ENCODE measurements around the gene TRIP4. TPM values are rescaled to one million over a fixed set of nuclear protein-coding genes. Genes with fewer than 3 reads are reported as not detected.
"Not testable (repeated sequence)": the region's sequence is repeated elsewhere in the genome, so short reads cannot be mapped to it uniquely, and the experiment has no call there.

TRIP4 gene
- total and polyA plus RNA-seq, 7 donors = 11.0 to 48.3 (median 22.6) TPM

DNA sequence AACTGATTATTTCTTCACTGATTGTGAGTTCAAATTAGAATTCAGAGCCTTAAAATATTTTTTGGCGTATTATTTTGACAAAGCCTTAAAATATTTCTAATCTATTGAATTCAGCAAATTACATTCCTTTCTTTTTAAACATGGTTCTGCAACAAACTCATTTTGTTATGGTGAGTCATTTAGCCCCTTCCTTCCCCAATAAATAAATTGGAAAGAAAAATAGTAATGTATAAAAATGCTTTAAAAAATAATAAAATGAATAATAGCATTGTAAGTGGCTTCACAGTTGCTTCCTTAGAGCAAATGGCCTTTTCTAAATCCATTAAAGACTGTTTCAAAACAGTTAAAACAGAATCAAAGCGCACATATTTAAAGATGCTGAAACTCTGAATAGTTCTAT, 43.8 kb upstream of the TRIP4 start:
- WGBS, 2 donors = 93 to 97% methylated on average over 2 of the region's 2 CpGs
- DNase-seq = no peak
- TF ChIP-seq POLR2A (IDR thresholded peaks at IDR 0.05) = no peak
- no peak for TF ChIP-seq EP300 (IDR thresholded peaks at IDR 0.05)
- no peak for TF ChIP-seq POLR2AphosphoS5 (IDR thresholded peaks at IDR 0.05)
- no peak for TF ChIP-seq CTCF (IDR thresholded peaks at IDR 0.05)
- H3K27me3 ChIP-seq = no peaks in the 10 kb centered on the region
- no peaks in the 10 kb centered on the region for H3K9me3 ChIP-seq
- H3K36me3 ChIP-seq = peaks cover 0 to 9% (median 0%) of the 10 kb centered on the region in 4 donors
- peaks cover 0 to 5% (median 0%) of the 10 kb centered on the region in 4 donors for H3K4me1 ChIP-seq
- intact Hi-C loops (cut with DNase I) = no loop called here
- H3K4me3 ChIP-seq = no peak overlapping the region
- no peak overlapping the region for H3K27ac ChIP-seq

- Histone ChIP-seq H3K27me3 (no peaks in the 10 kb centered on the region), H3K9me3 (no peaks in the 10 kb centered on the region), H3K27ac (no peak overlapping the region), H3K36me3 (peaks cover 0 to 9% (median 0%) of the 10 kb centered on the region in 4 donors), H3K4me1 (peaks cover 0 to 5% (median 0%) of the 10 kb centered on the region in 4 donors), H3K4me3 (no peak overlapping the region)
- intact Hi-C loops (cut with DNase I) = no loop called here
- DNase-seq = no peak
- TF ChIP-seq POLR2AphosphoS5 (IDR thresholded peaks at IDR 0.05) (no peak), EP300 (IDR thresholded peaks at IDR 0.05) (no peak), POLR2A (IDR thresholded peaks at IDR 0.05) (no peak), CTCF (IDR thresholded peaks at IDR 0.05) (no peak)
These were observed 42.9 kb upstream of the TRIP4 start for GRCh38 chr15:64344651-64345294.

GRCh38 chr15:64346242-64346641, 41.4 kb upstream of the TRIP4 start:
- H3K4me1 ChIP-seq = not testable (repeated sequence)
- WGBS, 2 donors = 91 to 96% methylated on average over 6 of the region's 6 CpGs

GRCh38 chr15:64348455-64348854, 39.2 kb upstream of the TRIP4 start:
- no peaks in the 10 kb centered on the region for H3K9me3 ChIP-seq
- H3K36me3 ChIP-seq = no peaks in the 10 kb centered on the region
- H3K4me1 ChIP-seq = peaks cover 0 to 5% (median 0%) of the 10 kb centered on the region in 4 donors
- no peak for DNase-seq
- H3K4me3 ChIP-seq = no peak overlapping the region
- 88 to 95% methylated on average over 1 of the region's 1 CpG for WGBS, 2 donors
- intact Hi-C loops (cut with DNase I) = no loop called here
- no peaks in the 10 kb centered on the region for H3K27me3 ChIP-seq
- TF ChIP-seq EP300 (IDR thresholded peaks at IDR 0.05) (no peak), POLR2AphosphoS5 (IDR thresholded peaks at IDR 0.05) (no peak), CTCF (IDR thresholded peaks at IDR 0.05) (no peak)
- H3K27ac ChIP-seq = no peak overlapping the region

More at GRCh38 chr15:64346242-64346641, 41.4 kb upstream of the TRIP4 start:
- H3K36me3 ChIP-seq; intact Hi-C loops (cut with DNase I); H3K27me3 ChIP-seq; H3K9me3 ChIP-seq; H3K4me3 ChIP-seq; H3K27ac ChIP-seq; DNase-seq: not testable (repeated sequence)

DNA sequence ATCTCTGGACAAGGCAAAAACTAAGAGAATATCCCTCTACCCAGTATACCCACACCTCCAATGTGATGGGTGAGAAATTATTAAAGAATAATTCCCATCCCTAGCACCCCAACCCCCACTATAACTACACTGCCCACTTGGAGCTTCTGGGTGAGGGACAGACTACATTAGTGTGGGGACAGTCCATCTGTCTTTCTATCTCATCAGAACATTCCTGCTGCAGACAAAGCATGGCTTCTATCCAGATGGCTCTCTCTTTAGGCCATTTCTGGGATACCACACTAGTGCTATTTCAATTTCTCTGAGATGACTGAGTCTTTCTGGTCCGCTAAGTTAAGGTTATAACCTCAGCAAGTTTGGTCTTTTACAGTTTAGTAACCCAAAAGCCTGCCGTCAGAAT, 38.3 kb upstream of the TRIP4 start:
- H3K36me3 ChIP-seq = no peaks in the 10 kb centered on the region
- H3K9me3 ChIP-seq = no peaks in the 10 kb centered on the region
- intact Hi-C loops (cut with DNase I) = no loop called here
- TF ChIP-seq POLR2A (IDR thresholded peaks at IDR 0.05) (no peak), CTCF (IDR thresholded peaks at IDR 0.05) (no peak), POLR2AphosphoS5 (IDR thresholded peaks at IDR 0.05) (no peak)
- no peaks in the 10 kb centered on the region for H3K27me3 ChIP-seq
- DNase-seq = no peak
- no peak overlapping the region for H3K27ac ChIP-seq
- no peak overlapping the region for H3K4me3 ChIP-seq
- WGBS, 2 donors = 94 to 96% methylated on average over 2 of the region's 2 CpGs
- peaks cover 0 to 6% (median under 1%) of the 10 kb centered on the region in 4 donors for H3K4me1 ChIP-seq

All from sigmoid colon (tissue), 7 donors.